PFSK-1 (cell line): ENCODE measurements around the gene C13orf42.

Experiments
- POLR2AphosphoS5 ChIP-seq: IDR thresholded peaks from 2 replicates; pipeline ENCODE4 v1.6.1; 2012; ENCODE audit warnings: low read depth, mild to moderate bottlenecking, control low read depth, low read length, moderate library complexity
- SIN3A ChIP-seq: IDR thresholded peaks from 2 replicates; pipeline ENCODE4 v1.6.1; 2012; ENCODE audit warnings: mild to moderate bottlenecking, low read length, moderate library complexity, borderline replicate concordance; ENCODE audit not compliant: insufficient read depth

- TF ChIP-seq POLR2AphosphoS5 (no peak), SIN3A (no peak)
These were observed 35.6 kb upstream of the C13orf42 start for GRCh38 chr13:51146667-51147066.
